ENCODE results near the gene B3GNT5. TPM values are rescaled to one million over a fixed set of nuclear protein-coding genes. Genes with fewer than 3 reads are reported as not detected.

Gene B3GNT5
- total RNA-seq, 1 experiment from 2014 or later = 7.7 TPM

GRCh38 chr3:183313351-183313750, 60.3 kb downstream of the B3GNT5 start:
- H3K9me3 Mint-ChIP-seq = no peaks in the 10 kb centered on the region
- no peak overlapping the region for H3K27ac Mint-ChIP-seq
- no peaks in the 10 kb centered on the region for H3K4me1 Mint-ChIP-seq
- no peaks in the 10 kb centered on the region for H3K27me3 Mint-ChIP-seq (ENCODE audit: low read depth)
- H3K36me3 Mint-ChIP-seq = peaks cover 12% of the 10 kb centered on the region; the same call in 1 of the 2 replicates
- ATAC-seq (no peak), DNase-seq (ENCODE audit: low spot score) (no peak)
- H3K4me3 Mint-ChIP-seq = no peak overlapping the region
- ChIA-PET CTCF (interaction anchor here (0.8 kb wide), 1 partner anchor 158 kb away, joined by 3 read pairs; no protein-coding TSS in a partner anchor), POLR2A (interaction anchor here (0.6 kb wide), 1 partner anchor 42 kb away, joined by 3 read pairs; no protein-coding TSS in a partner anchor)
- no peak for TF ChIP-seq SP1 (CRISPR knock-in tag; conservative IDR thresholded peaks at IDR 0.05)
- no peak for TF ChIP-seq NR1H2 (CRISPR knock-in tag; IDR thresholded peaks at IDR 0.05)
- TF ChIP-seq SMAD3 (CRISPR knock-in tag; IDR thresholded peaks at IDR 0.05; ENCODE audit: borderline replicate concordance) = no peak
- TF ChIP-seq SMAD4 (CRISPR knock-in tag; IDR thresholded peaks at IDR 0.05) = no peak
- TF ChIP-seq ZNF121 (CRISPR knock-in tag; IDR thresholded peaks at IDR 0.05) = no peak
- TF ChIP-seq ZNF232 (CRISPR knock-in tag; IDR thresholded peaks at IDR 0.05) = no peak
- TF ChIP-seq, protein P1, sequence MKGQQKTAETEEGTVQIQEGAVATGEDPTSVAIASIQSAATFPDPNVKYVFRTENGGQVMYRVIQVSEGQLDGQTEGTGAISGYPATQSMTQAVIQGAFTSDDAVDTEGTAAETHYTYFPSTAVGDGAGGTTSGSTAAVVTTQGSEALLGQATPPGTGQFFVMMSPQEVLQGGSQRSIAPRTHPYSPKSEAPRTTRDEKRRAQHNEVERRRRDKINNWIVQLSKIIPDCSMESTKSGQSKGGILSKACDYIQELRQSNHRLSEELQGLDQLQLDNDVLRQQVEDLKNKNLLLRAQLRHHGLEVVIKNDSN (CRISPR knock-in tag; IDR thresholded peaks at IDR 0.05) = no peak
- no peak for TF ChIP-seq ZNF263 (CRISPR knock-in tag; IDR thresholded peaks at IDR 0.05; ENCODE audit: low read depth)
- no peak for TF ChIP-seq RORB (CRISPR knock-in tag; IDR thresholded peaks at IDR 0.05)
- TF ChIP-seq CBFB (CRISPR knock-in tag; IDR thresholded peaks at IDR 0.05; ENCODE audit: low read depth) = no peak
- TF ChIP-seq, protein P2, sequence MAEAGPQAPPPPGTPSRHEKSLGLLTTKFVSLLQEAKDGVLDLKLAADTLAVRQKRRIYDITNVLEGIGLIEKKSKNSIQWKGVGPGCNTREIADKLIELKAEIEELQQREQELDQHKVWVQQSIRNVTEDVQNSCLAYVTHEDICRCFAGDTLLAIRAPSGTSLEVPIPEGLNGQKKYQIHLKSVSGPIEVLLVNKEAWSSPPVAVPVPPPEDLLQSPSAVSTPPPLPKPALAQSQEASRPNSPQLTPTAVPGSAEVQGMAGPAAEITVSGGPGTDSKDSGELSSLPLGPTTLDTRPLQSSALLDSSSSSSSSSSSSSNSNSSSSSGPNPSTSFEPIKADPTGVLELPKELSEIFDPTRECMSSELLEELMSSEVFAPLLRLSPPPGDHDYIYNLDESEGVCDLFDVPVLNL (CRISPR knock-in tag; IDR thresholded peaks at IDR 0.05; ENCODE audit: borderline replicate concordance, low read depth) = no peak
- TF ChIP-seq ZNF532 (CRISPR knock-in tag; IDR thresholded peaks at IDR 0.05; ENCODE audit: borderline replicate concordance) = no peak

- DNase-seq (ENCODE audit: low spot score) = no peak
- ChIA-PET CTCF (interaction anchor here (0.8 kb wide), 1 partner anchor 157 kb away, joined by 3 read pairs; no protein-coding TSS in a partner anchor), POLR2A (interaction anchor here (0.6 kb wide), 1 partner anchor 32 kb away, joined by 3 read pairs; no protein-coding TSS in a partner anchor)
- H3K4me1 Mint-ChIP-seq = no peaks in the 10 kb centered on the region
- H3K4me3 Mint-ChIP-seq = no peak overlapping the region
- no peaks in the 10 kb centered on the region for H3K27me3 Mint-ChIP-seq (ENCODE audit: low read depth)
- peaks cover 12% of the 10 kb centered on the region; the same call in 1 of the 2 replicates for H3K36me3 Mint-ChIP-seq
- H3K27ac Mint-ChIP-seq = no peak overlapping the region
- H3K9me3 Mint-ChIP-seq = no peaks in the 10 kb centered on the region
- no peak for ATAC-seq
- TF ChIP-seq JUN (CRISPR knock-in tag; IDR thresholded peaks at IDR 0.05) (no peak), ZNF219 (CRISPR knock-in tag; IDR thresholded peaks at IDR 0.05; ENCODE audit: borderline replicate concordance) (no peak), TCF7 (CRISPR knock-in tag; IDR thresholded peaks at IDR 0.05; ENCODE audit: low read depth) (no peak), FOXK1 (CRISPR knock-in tag; IDR thresholded peaks at IDR 0.05) (no peak), SMAD4 (CRISPR knock-in tag; IDR thresholded peaks at IDR 0.05) (no peak), EMX1 (CRISPR knock-in tag; IDR thresholded peaks at IDR 0.05) (no peak), NFYB (CRISPR knock-in tag; conservative IDR thresholded peaks at IDR 0.05; ENCODE audit: low read depth) (no peak), SOX15 (CRISPR knock-in tag; IDR thresholded peaks at IDR 0.05) (no peak)
- TF ChIP-seq, protein P3, sequence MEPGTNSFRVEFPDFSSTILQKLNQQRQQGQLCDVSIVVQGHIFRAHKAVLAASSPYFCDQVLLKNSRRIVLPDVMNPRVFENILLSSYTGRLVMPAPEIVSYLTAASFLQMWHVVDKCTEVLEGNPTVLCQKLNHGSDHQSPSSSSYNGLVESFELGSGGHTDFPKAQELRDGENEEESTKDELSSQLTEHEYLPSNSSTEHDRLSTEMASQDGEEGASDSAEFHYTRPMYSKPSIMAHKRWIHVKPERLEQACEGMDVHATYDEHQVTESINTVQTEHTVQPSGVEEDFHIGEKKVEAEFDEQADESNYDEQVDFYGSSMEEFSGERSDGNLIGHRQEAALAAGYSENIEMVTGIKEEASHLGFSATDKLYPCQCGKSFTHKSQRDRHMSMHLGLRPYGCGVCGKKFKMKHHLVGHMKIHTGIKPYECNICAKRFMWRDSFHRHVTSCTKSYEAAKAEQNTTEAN (CRISPR knock-in tag; IDR thresholded peaks at IDR 0.05) = no peak
- TF ChIP-seq, protein P4, sequence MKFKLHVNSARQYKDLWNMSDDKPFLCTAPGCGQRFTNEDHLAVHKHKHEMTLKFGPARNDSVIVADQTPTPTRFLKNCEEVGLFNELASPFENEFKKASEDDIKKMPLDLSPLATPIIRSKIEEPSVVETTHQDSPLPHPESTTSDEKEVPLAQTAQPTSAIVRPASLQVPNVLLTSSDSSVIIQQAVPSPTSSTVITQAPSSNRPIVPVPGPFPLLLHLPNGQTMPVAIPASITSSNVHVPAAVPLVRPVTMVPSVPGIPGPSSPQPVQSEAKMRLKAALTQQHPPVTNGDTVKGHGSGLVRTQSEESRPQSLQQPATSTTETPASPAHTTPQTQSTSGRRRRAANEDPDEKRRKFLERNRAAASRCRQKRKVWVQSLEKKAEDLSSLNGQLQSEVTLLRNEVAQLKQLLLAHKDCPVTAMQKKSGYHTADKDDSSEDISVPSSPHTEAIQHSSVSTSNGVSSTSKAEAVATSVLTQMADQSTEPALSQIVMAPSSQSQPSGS (CRISPR knock-in tag; IDR thresholded peaks at IDR 0.05; ENCODE audit: borderline replicate concordance, low read depth) = no peak
- TF ChIP-seq, protein P5, sequence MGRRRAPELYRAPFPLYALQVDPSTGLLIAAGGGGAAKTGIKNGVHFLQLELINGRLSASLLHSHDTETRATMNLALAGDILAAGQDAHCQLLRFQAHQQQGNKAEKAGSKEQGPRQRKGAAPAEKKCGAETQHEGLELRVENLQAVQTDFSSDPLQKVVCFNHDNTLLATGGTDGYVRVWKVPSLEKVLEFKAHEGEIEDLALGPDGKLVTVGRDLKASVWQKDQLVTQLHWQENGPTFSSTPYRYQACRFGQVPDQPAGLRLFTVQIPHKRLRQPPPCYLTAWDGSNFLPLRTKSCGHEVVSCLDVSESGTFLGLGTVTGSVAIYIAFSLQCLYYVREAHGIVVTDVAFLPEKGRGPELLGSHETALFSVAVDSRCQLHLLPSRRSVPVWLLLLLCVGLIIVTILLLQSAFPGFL (CRISPR knock-in tag; IDR thresholded peaks at IDR 0.05; ENCODE audit: borderline replicate concordance) = no peak
These were observed 60.7 kb downstream of the B3GNT5 start for GRCh38 chr3:183313764-183314163.
